HCT116 (cell line): ENCODE results near the gene FBXL15.

Experiments
- CTCF ChIP-seq, 3 experiments: fragments of 200-600 bp in 1 of 3; sonication (generic) in 1 of 3; IDR thresholded peaks in 2 of 3; conservative IDR thresholded peaks in 1 of 3; 2 replicates each; pipeline ENCODE4 v1.5.1; 2012 to 2017; ENCODE audit warnings: low read depth in 2 of 3, low read length in 2 of 3, antibody characterized with exemption in 1 of 3, borderline replicate concordance in 1 of 3, control low read depth in 1 of 3, mild to moderate bottlenecking in 1 of 3, mixed read lengths in 1 of 3, mixed run types in 1 of 3, moderate library complexity in 1 of 3; ENCODE audit not compliant: insufficient read depth in 1 of 3
- MAX ChIP-seq: IDR thresholded peaks from 2 replicates; pipeline ENCODE4 v1.6.1; 2012
- POLR2A ChIP-seq: IDR thresholded peaks from 2 replicates; pipeline ENCODE4 v1.7.0; 2011; ENCODE audit warnings: borderline replicate concordance; ENCODE audit not compliant: insufficient read depth, insufficient read length; ENCODE audit errors: extremely low read depth
- POLR2AphosphoS5 ChIP-seq: IDR thresholded peaks from 2 replicates; pipeline ENCODE4 v1.6.1; 2011; ENCODE audit warnings: mild to moderate bottlenecking, low read depth, low read length, moderate library complexity
- RAD21 ChIP-seq: IDR thresholded peaks from 2 replicates; pipeline ENCODE4 v1.6.1; 2012; ENCODE audit warnings: low read depth, mild to moderate bottlenecking
- REST ChIP-seq: IDR thresholded peaks from 2 replicates; pipeline ENCODE4 v1.6.1; 2012; ENCODE audit warnings: low read depth
- SRF ChIP-seq: IDR thresholded peaks from 2 replicates; pipeline ENCODE4 v1.6.1; 2012; ENCODE audit warnings: low read depth
- ZBTB33 ChIP-seq: IDR thresholded peaks from 2 replicates; pipeline ENCODE4 v1.6.1; 2011; ENCODE audit warnings: mild to moderate bottlenecking, low read length, moderate library complexity; ENCODE audit not compliant: insufficient replicate concordance; ENCODE audit errors: extremely low read depth
- ZNF274 ChIP-seq: fragments of 200-500 bp; sonication (Bioruptor generic); IDR thresholded peaks from 2 replicates; pipeline ENCODE4 v1.6.1; 2014; ENCODE audit warnings: mild to moderate bottlenecking, low read depth, low read length, inconsistent platforms

GRCh38 chr10:102405108-102405571, 15.5 kb upstream of the FBXL15 start:
- TF ChIP-seq CTCF (IDR thresholded peaks at IDR 0.05 in 2 of 3, conservative IDR thresholded peaks at IDR 0.05 in 1 of 3; ENCODE audit: borderline replicate concordance in 1 of 3, insufficient read depth in 1 of 3, low read depth in 2 of 3, low read length in 2 of 3) (no peak), POLR2A (no peak), REST (no peak), MAX (no peak), SRF (no peak), POLR2AphosphoS5 (no peak), RAD21 (no peak), ZBTB33 (no peak), ZNF274 (no peak)
